ENCODE measurements around the gene SNRNP27. TPM values are rescaled to one million over a fixed set of nuclear protein-coding genes. Genes with fewer than 3 reads are reported as not detected.
"Not testable (repeated sequence)": the region's sequence is repeated elsewhere in the genome, so short reads cannot be mapped to it uniquely, and the experiment has no call there.

The SNRNP27 gene
- total and polyA plus RNA-seq, 2 donors from 2014 or later: 33.6 to 42.6 TPM

DNA sequence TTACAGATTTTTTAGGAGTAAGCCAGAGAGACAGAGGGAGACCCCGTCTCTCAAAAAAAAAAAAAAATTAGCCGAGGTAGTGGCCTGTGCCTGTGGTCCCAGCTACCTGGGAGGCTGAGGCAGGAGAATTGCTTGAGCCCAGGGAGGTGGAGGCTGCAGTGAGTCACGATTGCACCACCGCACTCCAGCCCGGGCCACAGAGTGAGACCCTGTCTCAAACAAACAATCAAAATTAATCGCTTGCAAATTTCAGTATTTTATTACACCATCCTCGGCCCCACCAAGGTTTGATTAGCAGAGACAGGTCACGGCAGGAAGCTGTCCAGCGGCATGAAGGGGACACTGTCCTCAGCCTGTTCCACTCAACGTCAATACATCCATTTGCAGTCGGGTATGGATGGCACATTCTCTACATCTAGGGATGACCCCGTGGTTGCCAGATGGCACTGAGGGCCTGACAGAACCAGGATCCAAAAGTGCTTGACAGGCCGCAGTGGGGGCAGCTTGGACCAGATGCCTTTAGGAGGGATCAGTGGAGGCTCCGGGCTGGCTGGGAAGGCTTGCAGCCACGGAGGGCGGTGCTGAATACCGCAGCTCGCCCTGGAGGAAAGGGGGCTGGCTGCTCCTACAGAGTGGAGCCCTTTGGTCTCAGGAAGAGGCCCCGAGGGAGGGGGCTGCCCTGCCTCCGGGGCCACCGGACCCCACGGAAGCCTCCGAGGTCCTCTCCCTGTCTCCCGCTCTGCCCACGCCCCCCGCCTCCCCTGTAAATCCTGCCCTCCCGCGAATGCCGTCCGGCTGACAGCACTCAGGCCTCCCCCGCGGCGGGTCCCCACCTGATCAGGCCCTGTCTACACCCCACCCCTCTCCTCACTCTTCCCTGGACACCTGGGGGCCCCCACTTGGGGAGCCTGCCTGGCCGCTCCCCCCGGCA lies 54.5 kb downstream of the SNRNP27 start:
- Histone ChIP-seq H3K27ac (ENCODE audit: low read depth in 2 of 2, low read length in 2 of 2) (no peak overlapping the region), H3K27me3 (ENCODE audit: control insufficient read depth, insufficient read depth, low read length) (no peaks in the 10 kb centered on the region), H3K36me3 (ENCODE audit: control insufficient read depth in 2 of 3, insufficient read depth in 3 of 3, low read length in 3 of 3) (peaks cover 0 to 5% (median 0%) of the 10 kb centered on the region in 3 donors), H3K4me3 (ENCODE audit: low read length in 3 of 3) (no peak overlapping the region), H3K9ac (ENCODE audit: low read length in 3 of 3) (no peak overlapping the region), H3K9me3 (ENCODE audit: control insufficient read depth in 2 of 3, insufficient read depth in 1 of 3, low read length in 3 of 3) (no peaks in the 10 kb centered on the region), H3K4me1 (ENCODE audit: control insufficient read depth in 2 of 3, insufficient read depth in 2 of 3, low read depth in 1 of 3, low read length in 3 of 3) (no peaks in the 10 kb centered on the region)
- no peak for FAIRE-seq
- DNase-seq: peak; percentile 35 to 62 (median 51)
- no peak for TF ChIP-seq CTCF (IDR thresholded peaks at IDR 0.05; ENCODE audit: borderline replicate concordance, extremely low read depth, insufficient read depth)
- intact Hi-C loops (cut with DNase I): no loop called here

DNA sequence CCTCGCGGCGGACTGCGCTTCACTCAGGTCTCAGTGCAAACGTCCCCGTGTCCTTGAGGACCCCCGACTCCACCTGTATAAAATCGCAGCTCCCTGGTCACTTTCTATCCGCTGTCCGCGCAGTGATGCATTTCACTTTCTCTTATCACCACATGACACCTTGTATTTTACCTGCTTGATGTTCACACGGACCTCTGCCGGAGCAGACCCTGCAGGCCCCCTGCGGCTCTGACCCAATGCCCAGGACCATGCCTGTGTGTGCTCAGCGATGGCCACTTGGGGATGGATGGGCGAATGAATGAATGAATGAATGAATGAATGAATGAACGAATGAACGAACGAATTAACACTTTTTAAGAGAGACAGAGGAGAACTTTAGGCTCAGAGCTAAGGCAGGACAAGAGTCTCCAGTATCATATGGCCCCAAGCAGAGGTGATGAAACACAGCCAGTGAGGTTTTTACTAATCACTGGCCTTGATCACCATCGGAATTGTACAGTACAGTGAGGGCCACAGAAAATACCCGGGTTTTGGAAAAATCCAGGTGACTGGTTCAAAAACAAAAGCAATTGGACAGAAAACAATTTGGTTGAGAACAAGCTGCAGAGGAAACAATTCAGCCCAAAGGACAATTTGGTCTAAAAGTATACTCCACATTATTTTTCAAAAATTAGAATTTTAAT lies 55.3 kb downstream of the SNRNP27 start:
- DNase-seq (peak in 1 of 5 donors; percentile 28), FAIRE-seq (no peak)
- TF ChIP-seq CTCF (IDR thresholded peaks at IDR 0.05; ENCODE audit: borderline replicate concordance, extremely low read depth, insufficient read depth): no peak
- H3K4me3 ChIP-seq (ENCODE audit: low read length in 3 of 3): no peak overlapping the region
- H3K9ac ChIP-seq (ENCODE audit: low read length in 3 of 3): no peak overlapping the region
- H3K36me3 ChIP-seq (ENCODE audit: control insufficient read depth in 2 of 3, insufficient read depth in 3 of 3, low read length in 3 of 3): no peaks in the 10 kb centered on the region
- H3K9me3 ChIP-seq (ENCODE audit: control insufficient read depth in 2 of 3, insufficient read depth in 1 of 3, low read length in 3 of 3): no peaks in the 10 kb centered on the region
- intact Hi-C loops (cut with DNase I): no loop called here
- H3K4me1 ChIP-seq (ENCODE audit: control insufficient read depth in 2 of 3, insufficient read depth in 2 of 3, low read depth in 1 of 3, low read length in 3 of 3): no peaks in the 10 kb centered on the region
- H3K27me3 ChIP-seq (ENCODE audit: control insufficient read depth, insufficient read depth, low read length): no peaks in the 10 kb centered on the region
- H3K27ac ChIP-seq (ENCODE audit: low read depth in 2 of 2, low read length in 2 of 2): no peak overlapping the region

DNA sequence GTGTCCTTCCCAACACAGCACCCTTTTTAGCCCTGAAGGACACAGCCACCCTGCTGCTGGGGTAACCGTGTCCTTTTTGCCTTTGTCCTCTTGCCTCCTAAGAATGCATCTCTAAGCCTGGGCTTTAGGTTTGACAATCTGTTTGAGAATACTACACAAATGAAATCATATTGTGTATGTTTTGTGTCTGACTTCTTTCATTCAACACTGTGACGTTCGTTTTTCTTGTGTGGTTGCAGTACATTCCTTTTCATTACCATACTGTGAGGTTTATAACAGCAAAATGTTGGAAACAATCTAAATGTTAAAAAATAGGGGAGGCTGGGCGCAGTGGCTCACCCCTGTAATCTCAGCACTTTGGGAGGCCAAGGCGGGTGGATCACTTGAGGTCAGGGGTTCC lies 56.5 kb downstream of the SNRNP27 start:
- DNase-seq (no peak), FAIRE-seq (no peak)
- TF ChIP-seq CTCF (IDR thresholded peaks at IDR 0.05; ENCODE audit: borderline replicate concordance, extremely low read depth, insufficient read depth): no peak
- Histone ChIP-seq H3K9ac (ENCODE audit: low read length in 3 of 3) (no peak overlapping the region), H3K9me3 (ENCODE audit: control insufficient read depth in 2 of 3, insufficient read depth in 1 of 3, low read length in 3 of 3) (no peaks in the 10 kb centered on the region), H3K27ac (ENCODE audit: low read depth in 2 of 2, low read length in 2 of 2) (no peak overlapping the region), H3K27me3 (ENCODE audit: control insufficient read depth, insufficient read depth, low read length) (no peaks in the 10 kb centered on the region), H3K4me3 (ENCODE audit: low read length in 3 of 3) (no peak overlapping the region), H3K4me1 (ENCODE audit: control insufficient read depth in 2 of 3, insufficient read depth in 2 of 3, low read depth in 1 of 3, low read length in 3 of 3) (no peaks in the 10 kb centered on the region), H3K36me3 (ENCODE audit: control insufficient read depth in 2 of 3, insufficient read depth in 3 of 3, low read length in 3 of 3) (no peaks in the 10 kb centered on the region)
- intact Hi-C loops (cut with DNase I): no loop called here

GRCh38 chr2:69950671-69951070 lies 56.9 kb downstream of the SNRNP27 start:
- H3K4me1 ChIP-seq (ENCODE audit: control insufficient read depth in 2 of 3, insufficient read depth in 2 of 3, low read depth in 1 of 3, low read length in 3 of 3); FAIRE-seq; H3K4me3 ChIP-seq (ENCODE audit: low read length in 3 of 3); DNase-seq; H3K9me3 ChIP-seq (ENCODE audit: control insufficient read depth in 2 of 3, insufficient read depth in 1 of 3, low read length in 3 of 3); intact Hi-C loops (cut with DNase I); H3K36me3 ChIP-seq (ENCODE audit: control insufficient read depth in 2 of 3, insufficient read depth in 3 of 3, low read length in 3 of 3); H3K9ac ChIP-seq (ENCODE audit: low read length in 3 of 3); H3K27me3 ChIP-seq (ENCODE audit: control insufficient read depth, insufficient read depth, low read length); H3K27ac ChIP-seq (ENCODE audit: low read depth in 2 of 2, low read length in 2 of 2): not testable (repeated sequence)

All from kidney (tissue), 14 donors.